Fibroblast of villous mesenchyme (primary cell): ENCODE data around the gene LRCH1. TPM values are rescaled to one million over a fixed set of nuclear protein-coding genes. Genes with fewer than 3 reads are reported as not detected.

Experiments
- DNase-seq: peaks from one replicate; pipeline ENCODE4 v3.0.0-alpha.2; 2010; ENCODE audit warnings: low read depth
- H3K4me3 ChIP-seq: 2 replicates; pipeline ENCODE4 v1.5.1; 2011; ENCODE audit warnings: low read depth, mild to moderate bottlenecking, low read length
- total RNA-seq: library from RNA; depleted of rRNA; stranded (reverse); fragments of >200 nt; gene quantifications from 2 replicates; pipeline ENCODE4 v1.2.3, GENCODE V29; 2012
- TF ChIP-seq, protein P1 (sequence below): IDR thresholded peaks from 2 replicates; pipeline ENCODE4 v1.5.1; 2012; ENCODE audit warnings: low read depth, mild to moderate bottlenecking, low read length; ENCODE audit not compliant: insufficient read depth

LRCH1 gene
- total RNA-seq, 1 donor: 9.1 TPM

DNA sequence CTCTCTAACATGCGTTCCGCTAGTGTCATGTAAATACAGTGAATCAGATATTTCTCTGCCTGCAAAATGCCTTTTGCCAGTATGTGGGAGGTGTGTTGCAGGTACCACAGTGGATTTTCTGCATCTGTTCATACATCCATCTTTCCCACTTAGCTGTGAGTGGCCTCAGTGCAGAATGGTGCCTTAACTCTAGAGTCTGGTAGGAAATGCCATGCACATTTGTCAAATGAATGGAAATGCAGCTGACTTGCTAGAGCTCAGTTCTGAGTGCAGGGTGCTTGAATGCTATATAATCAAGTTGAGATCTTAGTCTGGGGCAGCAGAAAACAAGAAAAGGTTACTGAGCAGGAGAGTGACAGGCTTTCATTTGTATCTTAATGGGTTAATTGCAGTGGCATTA, 68.2 kb downstream of the LRCH1 start:
- TF ChIP-seq, protein P1, sequence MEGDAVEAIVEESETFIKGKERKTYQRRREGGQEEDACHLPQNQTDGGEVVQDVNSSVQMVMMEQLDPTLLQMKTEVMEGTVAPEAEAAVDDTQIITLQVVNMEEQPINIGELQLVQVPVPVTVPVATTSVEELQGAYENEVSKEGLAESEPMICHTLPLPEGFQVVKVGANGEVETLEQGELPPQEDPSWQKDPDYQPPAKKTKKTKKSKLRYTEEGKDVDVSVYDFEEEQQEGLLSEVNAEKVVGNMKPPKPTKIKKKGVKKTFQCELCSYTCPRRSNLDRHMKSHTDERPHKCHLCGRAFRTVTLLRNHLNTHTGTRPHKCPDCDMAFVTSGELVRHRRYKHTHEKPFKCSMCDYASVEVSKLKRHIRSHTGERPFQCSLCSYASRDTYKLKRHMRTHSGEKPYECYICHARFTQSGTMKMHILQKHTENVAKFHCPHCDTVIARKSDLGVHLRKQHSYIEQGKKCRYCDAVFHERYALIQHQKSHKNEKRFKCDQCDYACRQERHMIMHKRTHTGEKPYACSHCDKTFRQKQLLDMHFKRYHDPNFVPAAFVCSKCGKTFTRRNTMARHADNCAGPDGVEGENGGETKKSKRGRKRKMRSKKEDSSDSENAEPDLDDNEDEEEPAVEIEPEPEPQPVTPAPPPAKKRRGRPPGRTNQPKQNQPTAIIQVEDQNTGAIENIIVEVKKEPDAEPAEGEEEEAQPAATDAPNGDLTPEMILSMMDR: no peak

DNA sequence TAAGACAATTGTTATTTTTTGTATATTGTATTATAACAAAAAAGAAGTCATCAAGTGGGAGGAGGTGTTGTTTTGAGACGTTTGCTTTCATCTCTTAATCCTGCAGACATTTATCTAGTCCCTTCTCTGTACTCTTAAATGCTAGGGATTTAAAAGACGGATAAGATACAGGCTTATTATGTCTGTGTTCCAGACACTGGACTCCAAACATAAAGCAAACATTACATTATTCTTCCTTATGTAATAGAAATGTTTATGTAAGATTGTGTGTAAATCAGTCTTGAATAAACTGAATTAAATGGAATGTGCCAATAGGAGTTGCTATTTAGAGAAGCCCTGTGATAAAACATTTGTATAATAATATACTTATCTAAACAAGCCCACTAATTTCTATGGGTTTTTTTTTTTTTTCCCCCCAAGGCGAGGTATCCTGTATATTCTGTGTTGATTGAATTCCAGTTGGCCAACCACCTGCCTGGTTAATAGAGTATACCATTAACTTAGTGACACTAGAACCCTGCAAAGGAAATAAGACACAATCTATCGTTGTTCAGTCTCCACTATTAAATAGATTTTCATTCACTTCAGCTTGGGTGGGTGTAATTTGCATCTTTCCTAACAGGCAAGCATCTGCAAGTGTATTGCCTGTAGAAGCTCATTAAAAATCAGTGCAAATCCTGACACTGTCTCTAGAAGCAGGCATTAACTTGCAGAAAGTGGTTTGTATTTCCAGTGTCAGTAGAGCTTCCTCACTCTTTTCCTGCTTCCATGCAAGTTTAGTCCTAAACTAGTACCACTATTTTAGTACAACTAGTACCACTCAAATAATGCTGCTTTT, 69.0 kb downstream of the LRCH1 start:
- no peak overlapping the region for H3K4me3 ChIP-seq
- TF ChIP-seq, protein P1: no peak
- no peak for DNase-seq

More for the DNA sequence above, 68.2 kb downstream of the LRCH1 start:
- DNase-seq: no peak
- no peak overlapping the region for H3K4me3 ChIP-seq

DNA sequence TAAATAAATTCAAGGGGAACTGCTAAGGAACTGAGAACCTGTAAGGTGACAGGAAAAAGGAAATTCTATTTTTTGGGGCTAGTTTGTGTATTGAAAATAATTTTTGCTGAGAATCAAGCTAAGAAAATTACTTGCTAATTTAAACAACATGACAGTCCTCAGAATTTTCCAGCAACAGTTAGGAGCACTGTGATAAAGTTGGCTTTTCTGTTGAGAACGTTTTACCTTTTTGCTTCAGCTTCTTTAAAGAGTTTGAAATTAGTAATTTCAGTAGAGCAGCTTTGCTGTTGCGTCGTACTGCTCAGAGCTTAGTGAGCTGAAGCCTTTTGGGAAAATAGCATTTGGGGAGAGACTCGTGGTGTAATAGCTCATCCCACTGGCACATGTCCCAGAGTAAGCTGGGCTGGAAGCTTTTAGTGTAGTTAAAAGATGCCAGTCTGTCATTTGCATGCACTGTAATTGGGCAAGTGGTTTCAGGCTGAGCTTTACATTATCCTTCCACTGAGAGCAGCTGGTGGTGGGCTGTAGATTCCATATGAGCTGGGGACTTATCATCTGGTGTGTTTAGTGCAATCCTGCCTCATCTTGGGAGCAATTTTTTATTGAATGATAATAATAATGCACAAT, 69.8 kb downstream of the LRCH1 start:
- DNase-seq: peak; percentile 92
- TF ChIP-seq, protein P1: no peak
- H3K4me3 ChIP-seq: no peak overlapping the region

DNA sequence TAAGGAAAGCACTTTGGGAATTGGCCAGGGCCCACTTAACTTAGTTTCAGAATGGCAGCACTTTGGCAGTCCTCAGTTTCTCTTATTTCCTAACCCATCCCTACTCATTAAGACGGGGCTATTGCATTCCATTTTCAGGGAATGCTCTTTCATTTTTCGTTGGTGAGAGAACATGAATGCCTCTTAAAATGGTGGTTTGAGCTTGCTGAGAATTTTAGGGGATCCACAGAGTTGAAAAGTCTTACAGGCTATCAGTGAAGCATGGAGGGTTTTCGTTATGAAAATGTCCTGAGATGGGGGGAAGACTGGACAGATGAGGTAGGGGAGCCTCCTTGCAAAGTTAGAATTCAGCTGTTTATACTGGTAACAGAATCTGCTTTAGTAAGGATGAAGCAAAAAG, 71.4 kb downstream of the LRCH1 start:
- TF ChIP-seq, protein P1: no peak
- no peak overlapping the region for H3K4me3 ChIP-seq
- DNase-seq: no peak

DNA sequence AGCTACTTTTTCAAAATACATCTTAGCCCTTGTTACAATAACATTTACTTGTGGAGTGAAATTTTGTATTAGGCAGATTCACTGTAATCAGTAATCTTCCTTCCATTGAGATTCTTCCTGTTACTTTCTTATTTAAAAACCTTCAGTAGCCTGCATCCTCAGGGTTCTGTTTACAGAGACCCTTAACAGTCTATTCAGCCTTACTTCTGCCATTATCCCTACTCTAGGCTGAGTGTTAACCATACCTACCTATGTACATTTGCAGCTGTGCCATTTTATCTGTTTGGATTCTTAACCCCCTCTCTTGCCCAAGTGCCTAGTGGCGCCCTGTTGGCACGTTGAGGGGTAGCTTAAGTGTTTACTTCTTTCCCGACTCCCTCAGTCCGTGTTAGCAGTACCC, 71.9 kb downstream of the LRCH1 start:
- TF ChIP-seq, protein P1: no peak
- no peak for DNase-seq
- no peak overlapping the region for H3K4me3 ChIP-seq

DNA sequence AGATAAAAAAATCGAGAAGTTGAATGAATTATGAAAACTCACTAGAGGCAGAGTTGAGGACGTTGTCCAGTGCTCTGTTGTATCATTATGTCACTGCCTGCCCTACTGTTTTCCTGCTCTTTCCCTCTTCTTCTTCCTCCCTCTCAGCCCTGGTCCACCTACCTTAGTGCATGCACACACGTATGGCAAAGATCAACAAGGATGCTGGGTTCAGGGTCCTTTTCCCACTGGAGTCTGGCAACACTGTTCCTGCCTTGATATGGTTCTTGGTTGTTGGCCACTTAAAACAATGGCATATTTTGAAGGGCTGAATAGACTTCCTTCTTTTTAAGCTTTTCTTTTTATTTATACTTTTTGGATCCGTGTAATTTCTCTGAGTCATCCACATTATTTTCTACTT, 74.5 kb downstream of the LRCH1 start:
- TF ChIP-seq, protein P1: no peak
- H3K4me3 ChIP-seq: no peak overlapping the region
- no peak for DNase-seq
